Astrocyte of the cerebellum (primary cell): ENCODE results near the gene SSH2.

Source experiments
- DNase-seq: peaks from one replicate; pipeline ENCODE4 v3.0.0-alpha.2; 2011; ENCODE audit warnings: low read depth
- H3K4me3 ChIP-seq: 2 replicates; pipeline ENCODE4 v1.5.1; 2011; ENCODE audit warnings: mild to moderate bottlenecking, low read depth, low read length, moderate library complexity
- CTCF ChIP-seq: IDR thresholded peaks from 2 replicates; pipeline ENCODE4 v1.5.1; 2012; ENCODE audit warnings: low read length, low read depth, moderate library complexity, mild to moderate bottlenecking; ENCODE audit errors: missing control alignments
- in situ Hi-C: cut with HindIII; loops from 2 replicates; pipeline ENCODE4 v1.10.0; 2017; ENCODE audit warnings: low sequenced_read_pairs

Gene SSH2

GRCh38 chr17:29586676-29587469 lies 343.2 kb downstream of the SSH2 start:
- in situ Hi-C loops, result no loop called here
- no peak overlapping the region for H3K4me3 ChIP-seq
- TF ChIP-seq CTCF, result no peak
- DNase-seq, result no peak

- no peak for DNase-seq
- no peak overlapping the region for H3K4me3 ChIP-seq
- TF ChIP-seq CTCF, result peak; percentile 42
- in situ Hi-C loops, result no loop called here
These were observed 344.8 kb downstream of the SSH2 start for GRCh38 chr17:29585080-29585751.

- no peak for TF ChIP-seq CTCF
- no peak for DNase-seq
- in situ Hi-C loops, result no loop called here
- H3K4me3 ChIP-seq, result no peak overlapping the region
These were observed 345.5 kb downstream of the SSH2 start for GRCh38 chr17:29584452-29585079.

GRCh38 chr17:29583324-29584248 lies 346.4 kb downstream of the SSH2 start:
- no peak for TF ChIP-seq CTCF
- H3K4me3 ChIP-seq, result no peak overlapping the region
- in situ Hi-C loops, result no loop called here
- no peak for DNase-seq

- no peak for DNase-seq
- H3K4me3 ChIP-seq, result no peak overlapping the region
- TF ChIP-seq CTCF, result no peak
- in situ Hi-C loops, result no loop called here
These were observed 347.3 kb downstream of the SSH2 start for GRCh38 chr17:29582772-29583171.

GRCh38 chr17:29582254-29582765 lies 347.7 kb downstream of the SSH2 start:
- DNase-seq, result no peak
- no peak for TF ChIP-seq CTCF
- in situ Hi-C loops, result no loop called here
- no peak overlapping the region for H3K4me3 ChIP-seq
